Dendritic cell treated with granulocyte-macrophage colony-stimulating factor and Interleukin-4, amounts not matched to agents 40 ng/mL and 50 ng/mL, for 4 days (primary cell): ENCODE results near the gene CTNNA2.
"Not testable (repeated sequence)": the region's sequence is repeated elsewhere in the genome, so short reads cannot be mapped to it uniquely, and the experiment has no call there.

Source experiments
- H3K27ac Mint-ChIP-seq: one replicate; pipeline ENCODE4 v1.8.0; 2022; ENCODE audit warnings: mild to moderate bottlenecking, mixed read lengths
- H3K27me3 Mint-ChIP-seq: one replicate; pipeline ENCODE4 v1.8.0; 2022; ENCODE audit warnings: mild to moderate bottlenecking, mixed read lengths
- H3K36me3 Mint-ChIP-seq: one replicate; pipeline ENCODE4 v1.8.0; 2022; ENCODE audit warnings: low read depth, mixed read lengths
- H3K4me1 Mint-ChIP-seq: one replicate; pipeline ENCODE4 v1.8.0; 2022; ENCODE audit warnings: low read depth, mixed read lengths
- H3K4me3 Mint-ChIP-seq: one replicate; pipeline ENCODE4 v1.8.0; 2022; ENCODE audit warnings: mild to moderate bottlenecking, moderate library complexity, mixed read lengths
- H3K9me3 Mint-ChIP-seq: one replicate; pipeline ENCODE4 v1.8.0; 2022; ENCODE audit warnings: mixed read lengths
- intact Hi-C: fragments of 100-400 bp; cut with micrococcal nuclease; formaldehyde crosslinking; loops from one replicate; pipeline ENCODE4 v1.15.0; 2022

CTNNA2 gene

DNA sequence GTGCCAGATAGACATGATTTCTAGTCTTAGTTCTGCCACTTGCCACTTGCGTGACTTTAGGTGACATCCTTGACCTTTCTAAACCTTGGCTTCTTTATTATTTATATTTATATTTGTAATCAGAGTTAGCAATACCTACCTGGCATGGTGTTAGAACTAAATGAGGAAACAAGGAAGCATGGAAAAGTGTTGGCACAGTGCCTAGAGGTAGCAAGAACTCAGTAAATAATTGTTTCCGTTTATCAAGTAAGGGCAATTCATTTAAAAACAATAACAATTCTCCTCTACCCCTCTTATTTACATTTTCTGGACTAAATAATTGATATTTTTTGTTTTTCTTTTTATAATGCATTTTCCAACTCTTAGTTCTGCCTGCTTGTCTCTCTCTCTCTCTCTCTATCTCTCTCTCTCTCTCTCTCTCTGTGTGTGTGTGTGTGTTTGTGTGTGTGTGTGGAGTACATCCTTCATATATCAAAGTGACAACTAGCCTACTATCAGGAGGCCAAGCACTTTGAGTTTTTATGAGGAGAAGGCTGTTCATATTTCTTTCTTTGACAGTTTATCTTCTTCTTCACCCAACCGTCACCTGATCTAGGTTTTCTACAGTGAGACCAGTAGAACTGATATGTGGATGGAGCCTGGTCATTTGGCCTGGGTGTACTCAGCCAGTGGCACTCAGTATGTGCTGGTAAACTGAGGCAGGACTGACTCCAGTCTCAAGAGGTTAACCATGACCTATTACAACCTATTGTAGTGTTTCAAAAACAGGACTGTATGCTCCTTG, 657.2 kb downstream of the CTNNA2 start:
- no peaks in the 10 kb centered on the region for H3K27me3 Mint-ChIP-seq
- H3K4me1 Mint-ChIP-seq, result no peaks in the 10 kb centered on the region
- no peak overlapping the region for H3K27ac Mint-ChIP-seq
- intact Hi-C loops, result no loop called here
- H3K36me3 Mint-ChIP-seq, result no peaks in the 10 kb centered on the region
- H3K4me3 Mint-ChIP-seq, result no peak overlapping the region
- peaks cover 14% of the 10 kb centered on the region for H3K9me3 Mint-ChIP-seq

DNA sequence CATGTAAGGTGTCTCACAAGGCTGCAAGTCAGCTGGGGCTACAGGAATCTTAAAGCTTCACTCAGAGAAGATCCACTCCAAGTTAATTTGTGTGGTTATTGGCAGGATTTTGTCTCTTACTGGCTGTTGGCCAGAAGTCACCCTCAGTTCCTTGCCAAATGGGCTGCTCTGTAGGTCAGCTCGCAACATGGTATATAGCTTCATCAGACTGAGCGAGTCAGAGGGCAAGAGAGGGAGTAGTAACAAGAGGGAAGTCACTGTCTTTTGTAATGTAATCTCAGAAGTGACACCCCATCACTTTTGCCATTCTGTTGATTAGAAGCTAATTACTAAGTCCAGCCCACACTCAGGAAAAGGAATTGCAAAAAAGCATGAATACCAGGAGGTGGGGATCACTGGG, 672.2 kb downstream of the CTNNA2 start:
- no peaks in the 10 kb centered on the region for H3K4me1 Mint-ChIP-seq
- intact Hi-C loops, result no loop called here
- peaks cover 24% of the 10 kb centered on the region for H3K9me3 Mint-ChIP-seq
- no peak overlapping the region for H3K4me3 Mint-ChIP-seq
- H3K27me3 Mint-ChIP-seq, result no peaks in the 10 kb centered on the region
- H3K27ac Mint-ChIP-seq, result no peak overlapping the region
- H3K36me3 Mint-ChIP-seq, result no peaks in the 10 kb centered on the region

DNA sequence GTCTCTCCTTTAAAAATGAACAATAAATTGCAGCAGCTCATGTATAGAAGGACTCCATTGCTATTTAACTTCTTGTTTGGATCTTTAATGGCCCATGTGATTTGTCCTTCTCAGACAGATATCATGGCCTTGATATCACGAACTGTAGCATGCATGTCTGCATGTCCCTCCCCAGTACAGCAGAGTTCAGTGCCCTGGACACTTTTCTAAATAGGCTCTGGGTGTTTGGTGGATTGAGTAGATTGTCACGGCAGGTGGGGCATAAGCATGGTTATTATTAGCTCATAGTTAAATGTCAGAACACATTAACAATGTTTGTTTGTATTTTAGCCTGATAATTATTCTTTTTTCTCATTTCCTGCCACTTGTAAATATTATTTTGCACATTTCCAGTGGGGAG, 673.4 kb downstream of the CTNNA2 start:
- no peaks in the 10 kb centered on the region for H3K4me1 Mint-ChIP-seq
- no peaks in the 10 kb centered on the region for H3K27me3 Mint-ChIP-seq
- no peaks in the 10 kb centered on the region for H3K36me3 Mint-ChIP-seq
- H3K27ac Mint-ChIP-seq, result no peak overlapping the region
- H3K4me3 Mint-ChIP-seq, result no peak overlapping the region
- intact Hi-C loops, result no loop called here
- peaks cover 13% of the 10 kb centered on the region for H3K9me3 Mint-ChIP-seq

DNA sequence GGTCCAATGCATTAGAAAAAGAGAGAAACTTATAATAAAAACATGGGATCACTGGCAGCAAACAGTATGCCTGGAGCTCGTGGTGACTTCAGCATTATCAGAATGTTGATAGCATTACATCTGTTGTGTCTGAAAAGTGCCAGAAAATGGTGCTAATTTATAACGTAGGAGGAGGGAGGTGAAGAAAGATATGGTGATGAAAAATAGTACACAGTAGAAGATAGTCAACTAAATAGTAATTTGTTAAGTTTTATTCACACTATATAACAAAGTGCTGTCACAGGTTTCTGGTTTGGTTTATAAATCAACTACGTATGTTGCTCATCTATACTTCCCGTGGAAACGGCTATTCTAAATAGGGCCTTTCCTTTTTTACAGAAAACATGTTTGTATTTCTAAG, 674.3 kb downstream of the CTNNA2 start:
- intact Hi-C loops, result no loop called here

DNA sequence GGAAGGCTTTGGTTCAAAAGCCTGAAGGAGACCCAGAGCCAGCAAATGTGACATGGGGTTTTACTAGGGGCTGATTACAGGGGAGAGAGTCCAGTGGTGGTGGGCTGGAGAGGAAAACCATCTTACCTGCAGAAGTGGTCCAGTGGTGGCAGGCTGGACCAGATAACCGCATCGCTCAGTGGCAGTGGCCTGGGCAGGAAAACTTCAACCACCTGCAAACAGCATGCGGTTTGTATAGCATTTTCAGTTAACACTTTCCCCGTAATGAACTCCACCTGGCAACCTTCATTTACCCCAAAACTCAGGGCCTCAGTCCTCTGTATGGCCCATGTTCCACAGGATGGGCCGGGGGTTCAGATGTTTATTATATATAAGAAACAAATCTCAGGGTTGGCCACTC, 677.3 kb downstream of the CTNNA2 start:
- intact Hi-C loops, result no loop called here
- no peaks in the 10 kb centered on the region for H3K27me3 Mint-ChIP-seq
- no peak overlapping the region for H3K27ac Mint-ChIP-seq
- H3K9me3 Mint-ChIP-seq, result peaks cover 13% of the 10 kb centered on the region
- no peaks in the 10 kb centered on the region for H3K4me1 Mint-ChIP-seq
- H3K4me3 Mint-ChIP-seq, result no peak overlapping the region
- no peaks in the 10 kb centered on the region for H3K36me3 Mint-ChIP-seq

More for the DNA sequence above, 674.3 kb downstream of the CTNNA2 start:
- H3K27ac Mint-ChIP-seq, result no peak overlapping the region
- H3K9me3 Mint-ChIP-seq, result peaks cover 13% of the 10 kb centered on the region
- no peaks in the 10 kb centered on the region for H3K36me3 Mint-ChIP-seq
- no peaks in the 10 kb centered on the region for H3K4me1 Mint-ChIP-seq
- no peak overlapping the region for H3K4me3 Mint-ChIP-seq
- H3K27me3 Mint-ChIP-seq, result no peaks in the 10 kb centered on the region

DNA sequence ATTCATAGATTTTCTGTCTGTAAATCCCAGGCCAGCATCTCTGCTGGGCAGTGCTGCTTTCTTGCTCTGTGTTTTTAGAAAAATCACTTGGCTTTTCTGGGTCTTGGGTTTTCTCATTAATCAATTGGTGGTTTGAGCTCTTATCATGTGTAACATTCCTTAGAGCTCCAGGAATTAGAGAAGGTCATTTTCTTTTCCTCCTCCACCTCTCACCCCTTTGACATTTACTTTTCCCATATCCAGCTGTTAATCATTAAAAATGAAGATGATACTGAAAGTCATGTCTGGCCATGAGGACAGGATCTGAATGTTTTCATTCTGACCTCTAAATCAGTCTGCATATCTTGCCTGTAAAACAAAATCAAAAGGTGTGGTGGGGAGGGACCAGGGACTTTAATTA, 680.7 kb downstream of the CTNNA2 start:
- no peak overlapping the region for H3K27ac Mint-ChIP-seq
- no peaks in the 10 kb centered on the region for H3K36me3 Mint-ChIP-seq
- no peaks in the 10 kb centered on the region for H3K27me3 Mint-ChIP-seq
- no peaks in the 10 kb centered on the region for H3K4me1 Mint-ChIP-seq
- H3K9me3 Mint-ChIP-seq, result peaks cover 12% of the 10 kb centered on the region
- H3K4me3 Mint-ChIP-seq, result no peak overlapping the region
- intact Hi-C loops, result no loop called here

DNA sequence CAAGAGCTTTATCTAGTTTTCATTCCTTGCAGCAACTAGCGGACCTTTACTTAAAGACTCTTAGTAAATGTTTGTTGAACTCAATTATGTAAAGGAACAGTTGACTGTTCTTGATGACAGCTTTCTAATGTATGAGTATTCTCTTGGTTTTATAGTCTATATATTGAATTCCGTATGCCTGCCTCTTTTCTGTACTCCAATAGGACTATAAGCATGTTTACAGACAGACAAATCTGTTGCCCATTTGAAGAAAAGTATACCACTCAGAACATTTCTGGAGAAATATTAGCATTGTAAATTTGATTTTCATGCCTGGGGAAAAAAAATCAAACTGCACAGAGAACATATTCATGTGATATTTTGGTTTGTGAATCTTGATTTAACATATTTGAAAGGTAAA, 682.2 kb downstream of the CTNNA2 start:
- Mint-ChIP-seq H3K4me3 (no peak overlapping the region), H3K27ac (no peak overlapping the region), H3K4me1 (no peaks in the 10 kb centered on the region), H3K27me3 (no peaks in the 10 kb centered on the region), H3K9me3 (peaks cover 12% of the 10 kb centered on the region), H3K36me3 (no peaks in the 10 kb centered on the region)
- intact Hi-C loops, result no loop called here

DNA sequence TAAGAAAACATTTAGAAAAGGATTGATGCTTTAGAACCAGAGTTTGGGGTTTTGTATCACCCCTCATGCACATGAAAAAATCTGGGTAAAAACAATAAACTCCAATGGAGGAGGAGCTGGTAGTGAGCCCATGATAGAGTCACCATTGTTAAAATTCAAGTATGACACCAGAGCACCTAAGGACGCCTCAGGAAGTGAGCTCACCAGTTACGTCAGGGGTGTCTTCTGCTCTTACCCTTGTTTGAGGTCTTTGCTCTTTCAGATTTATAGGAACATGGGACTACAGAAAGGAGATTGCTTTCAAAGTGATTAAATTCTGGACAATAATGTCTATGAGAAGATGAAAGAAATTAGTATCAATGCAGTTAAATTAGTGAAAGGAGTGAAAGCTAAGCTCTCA, 685.2 kb downstream of the CTNNA2 start:
- Mint-ChIP-seq H3K9me3 (peaks cover 26% of the 10 kb centered on the region), H3K27me3 (no peaks in the 10 kb centered on the region), H3K27ac (no peak overlapping the region), H3K36me3 (no peaks in the 10 kb centered on the region), H3K4me1 (no peaks in the 10 kb centered on the region), H3K4me3 (no peak overlapping the region)
- intact Hi-C loops, result no loop called here

DNA sequence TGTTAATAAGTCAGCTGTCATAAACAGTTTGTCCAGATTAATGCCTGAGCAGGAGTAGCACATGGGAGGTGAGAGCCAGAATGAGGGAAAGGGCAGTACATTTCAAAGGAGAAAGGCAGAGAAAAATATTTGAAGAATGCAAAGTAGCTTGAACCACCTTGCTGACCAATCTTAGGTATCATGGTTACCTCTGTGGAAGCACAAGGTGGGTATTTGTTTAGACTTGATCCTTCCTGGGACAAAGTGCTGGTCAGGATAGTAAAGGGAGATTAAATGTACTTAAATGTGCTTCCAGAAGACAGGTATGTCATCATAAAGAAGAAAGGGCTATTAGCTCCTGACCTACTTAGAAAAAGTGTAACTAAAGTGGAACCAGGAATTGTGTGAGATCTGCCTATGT, 686.7 kb downstream of the CTNNA2 start:
- Mint-ChIP-seq H3K4me3 (no peak overlapping the region), H3K36me3 (no peaks in the 10 kb centered on the region), H3K27me3 (no peaks in the 10 kb centered on the region), H3K27ac (no peak overlapping the region), H3K9me3 (peaks cover 40% of the 10 kb centered on the region), H3K4me1 (no peaks in the 10 kb centered on the region)
- intact Hi-C loops, result no loop called here

DNA sequence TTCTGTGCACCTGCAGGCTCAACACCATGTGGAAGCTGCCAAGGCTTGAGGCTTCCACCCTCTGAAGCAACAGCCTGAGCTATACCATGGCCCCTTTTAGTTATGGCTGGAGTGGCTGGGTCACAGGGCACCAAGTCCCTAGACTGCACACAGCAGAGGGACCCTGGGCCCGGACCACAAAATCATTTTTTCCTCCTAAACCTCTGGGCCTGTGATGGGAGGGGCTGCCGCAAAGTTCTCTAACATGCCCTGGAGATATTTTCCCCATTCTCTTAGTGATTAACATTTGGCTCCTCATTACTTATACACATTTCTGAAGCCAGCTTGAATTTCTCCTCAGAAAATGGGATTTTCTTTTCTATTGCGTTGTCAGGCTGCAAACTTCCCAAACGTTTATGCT, 691.1 kb downstream of the CTNNA2 start:
- intact Hi-C loops, H3K27ac Mint-ChIP-seq, H3K36me3 Mint-ChIP-seq, H3K4me1 Mint-ChIP-seq, H3K27me3 Mint-ChIP-seq, H3K4me3 Mint-ChIP-seq: not testable (repeated sequence)
- H3K9me3 Mint-ChIP-seq, result peaks cover 31% of the 10 kb centered on the region

DNA sequence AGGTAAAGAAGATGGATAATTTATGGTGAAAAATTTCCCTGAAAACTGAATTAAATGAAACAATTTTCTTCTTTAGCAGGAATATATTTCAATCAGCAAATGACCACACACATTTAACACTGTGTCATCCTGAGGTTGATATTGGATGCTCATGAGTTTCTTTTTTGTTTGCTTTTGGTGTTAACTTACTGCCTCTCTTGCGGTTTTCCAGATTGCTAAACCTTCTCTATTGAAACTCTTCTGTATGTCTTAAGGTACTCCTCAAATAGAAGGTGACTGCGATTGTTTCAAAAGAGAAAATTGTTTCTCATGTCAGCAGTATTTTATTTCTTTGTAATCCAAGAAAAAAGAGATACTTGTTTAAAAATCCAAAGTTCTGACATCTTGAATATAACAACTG, 692.6 kb downstream of the CTNNA2 start:
- intact Hi-C loops, result no loop called here

DNA sequence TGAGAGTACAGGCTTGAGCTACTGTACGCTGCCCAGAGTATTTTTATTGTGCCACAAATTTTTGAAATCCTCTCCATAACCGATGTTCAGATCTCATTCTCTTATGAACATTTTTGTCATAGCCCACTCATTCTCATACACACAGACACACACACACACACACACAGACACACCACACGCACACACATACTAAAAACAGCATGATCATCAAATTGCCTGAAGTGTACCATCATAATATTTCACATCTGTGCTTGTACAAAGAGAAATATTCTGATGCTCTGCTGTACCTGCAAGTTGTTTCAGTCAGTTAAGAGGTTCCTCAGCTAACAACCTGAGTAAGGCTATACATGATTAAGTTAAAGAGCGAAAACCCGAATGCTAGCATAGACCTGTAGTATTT, 696.6 kb downstream of the CTNNA2 start:
- peaks cover 5% of the 10 kb centered on the region for H3K9me3 Mint-ChIP-seq
- no peak overlapping the region for H3K4me3 Mint-ChIP-seq
- H3K36me3 Mint-ChIP-seq, result no peaks in the 10 kb centered on the region

More for the DNA sequence above, 692.6 kb downstream of the CTNNA2 start:
- Mint-ChIP-seq H3K36me3 (no peaks in the 10 kb centered on the region), H3K4me3 (no peak overlapping the region), H3K27me3 (no peaks in the 10 kb centered on the region), H3K9me3 (peaks cover 31% of the 10 kb centered on the region), H3K27ac (no peak overlapping the region), H3K4me1 (no peaks in the 10 kb centered on the region)

DNA sequence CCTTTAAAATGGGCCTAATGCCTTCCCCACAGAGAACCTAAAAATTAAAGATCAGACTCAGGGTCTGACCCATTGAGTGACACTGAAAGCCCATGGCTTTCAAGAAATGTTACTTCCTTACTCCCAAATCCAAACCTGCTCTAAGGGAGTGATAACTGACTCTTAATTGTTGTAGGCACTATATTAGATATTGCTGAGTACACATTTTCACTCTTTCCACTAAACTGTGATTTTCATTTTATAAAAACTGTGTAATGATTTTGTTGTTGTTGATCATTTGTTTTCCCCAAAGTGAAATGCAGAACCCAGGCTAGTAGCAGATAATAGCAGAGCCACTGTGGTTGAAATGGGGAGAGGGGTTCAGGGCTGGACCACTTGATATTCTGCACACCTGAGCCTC, 704.6 kb downstream of the CTNNA2 start:
- H3K36me3 Mint-ChIP-seq, result no peaks in the 10 kb centered on the region
- no peaks in the 10 kb centered on the region for H3K27me3 Mint-ChIP-seq
- intact Hi-C loops, result no loop called here
- no peaks in the 10 kb centered on the region for H3K4me1 Mint-ChIP-seq
- H3K27ac Mint-ChIP-seq, result no peak overlapping the region
- no peak overlapping the region for H3K4me3 Mint-ChIP-seq
- peaks cover 9% of the 10 kb centered on the region for H3K9me3 Mint-ChIP-seq

More for the DNA sequence above, 696.6 kb downstream of the CTNNA2 start:
- Mint-ChIP-seq H3K27me3 (no peaks in the 10 kb centered on the region), H3K4me1 (no peaks in the 10 kb centered on the region), H3K27ac (no peak overlapping the region)
- intact Hi-C loops, result no loop called here

DNA sequence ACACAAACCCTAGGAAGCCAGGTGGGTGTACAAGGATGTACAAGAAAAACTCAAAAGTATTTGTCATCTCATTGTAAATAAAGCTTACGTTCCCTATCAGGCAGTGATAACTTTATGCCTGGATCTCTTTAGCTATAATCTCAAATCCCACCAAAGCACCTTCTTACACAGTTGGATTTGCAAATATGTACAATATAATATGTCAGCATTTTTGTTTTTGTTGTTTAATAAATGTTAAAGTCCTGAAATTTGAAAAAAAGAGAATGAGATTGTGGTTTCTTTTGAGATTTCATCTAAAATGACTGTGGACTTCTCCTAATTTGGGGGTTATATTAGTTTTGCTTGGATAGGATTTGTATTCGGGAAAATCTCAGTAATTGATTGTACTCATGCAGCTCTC, 709.8 kb downstream of the CTNNA2 start:
- H3K27me3 Mint-ChIP-seq, result no peaks in the 10 kb centered on the region
- H3K36me3 Mint-ChIP-seq, result no peaks in the 10 kb centered on the region
- H3K4me3 Mint-ChIP-seq, result no peak overlapping the region
- H3K4me1 Mint-ChIP-seq, result no peaks in the 10 kb centered on the region
- intact Hi-C loops, result no loop called here
- H3K9me3 Mint-ChIP-seq, result peaks cover 28% of the 10 kb centered on the region
- no peak overlapping the region for H3K27ac Mint-ChIP-seq

DNA sequence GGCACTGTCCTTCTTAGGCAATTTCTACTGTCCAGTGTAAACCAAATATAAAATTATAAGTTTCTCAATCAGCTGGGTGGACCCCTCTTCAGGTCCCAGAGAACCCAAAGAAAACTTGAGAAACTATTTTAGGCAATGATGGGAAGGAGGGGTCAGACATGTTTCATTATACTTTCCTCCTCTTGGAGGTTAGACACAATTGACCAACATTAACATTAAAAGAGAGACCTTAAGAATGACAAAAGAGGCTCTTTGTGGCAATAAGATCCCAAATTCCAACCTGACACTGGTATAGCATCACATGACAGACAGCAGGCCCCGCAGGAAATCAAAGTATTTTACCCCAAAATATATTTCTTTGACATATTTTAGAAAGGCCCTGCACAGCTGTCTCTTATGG, 718.6 kb downstream of the CTNNA2 start:
- no peaks in the 10 kb centered on the region for H3K36me3 Mint-ChIP-seq
- H3K9me3 Mint-ChIP-seq, result peaks cover 17% of the 10 kb centered on the region
- intact Hi-C loops, result no loop called here
- no peaks in the 10 kb centered on the region for H3K4me1 Mint-ChIP-seq
- H3K27ac Mint-ChIP-seq, result no peak overlapping the region
- no peak overlapping the region for H3K4me3 Mint-ChIP-seq
- no peaks in the 10 kb centered on the region for H3K27me3 Mint-ChIP-seq
